PC-9 (cell line): ENCODE data around the gene OSCP1.

Experiments
- CTCF ChIP-seq: fragments of 200-600 bp; sonication (generic); conservative IDR thresholded peaks from 2 replicates; pipeline ENCODE4 v1.6.1; 2017; ENCODE audit warnings: mixed run types, antibody characterized with exemption, mild to moderate bottlenecking, moderate library complexity
- EZH2 ChIP-seq: fragments of 200-600 bp; sonication (generic); IDR thresholded peaks from 2 replicates; pipeline ENCODE4 v1.8.0; 2017; ENCODE audit warnings: antibody characterized with exemption, low read depth

GRCh38 chr1:36484099-36484498 is 33.8 kb upstream of the OSCP1 start:
- no peak for TF ChIP-seq CTCF
- TF ChIP-seq EZH2: no peak
